Cardiac fibroblast (primary cell): Measurements from ENCODE around the gene PCDHB8.
"Not testable (repeated sequence)": the region's sequence is repeated elsewhere in the genome, so short reads cannot be mapped to it uniquely, and the experiment has no call there.

Source experiments
- DNase-seq, 2 donors: peaks; one replicate each; pipeline versions ENCODE4 v3.0.0 to v3.0.0-alpha.2; 2010; ENCODE audit warnings: low read depth in 2 of 2
- H3K4me3 ChIP-seq, 2 donors: replicated peaks in 1 of 2; 1 replicate in 1 of 2; 2 replicates in 1 of 2; pipeline ENCODE4 v1.5.1; 2011; ENCODE audit warnings: low read depth in 2 of 2, low read length in 2 of 2, mild to moderate bottlenecking in 2 of 2, moderate library complexity in 1 of 2
- TF ChIP-seq, protein P1 (sequence below): IDR thresholded peaks from one replicate; pipeline ENCODE4 v1.5.1; 2011; ENCODE audit warnings: low read depth, mild to moderate bottlenecking, low read length, inconsistent platforms

The PCDHB8 gene

DNA sequence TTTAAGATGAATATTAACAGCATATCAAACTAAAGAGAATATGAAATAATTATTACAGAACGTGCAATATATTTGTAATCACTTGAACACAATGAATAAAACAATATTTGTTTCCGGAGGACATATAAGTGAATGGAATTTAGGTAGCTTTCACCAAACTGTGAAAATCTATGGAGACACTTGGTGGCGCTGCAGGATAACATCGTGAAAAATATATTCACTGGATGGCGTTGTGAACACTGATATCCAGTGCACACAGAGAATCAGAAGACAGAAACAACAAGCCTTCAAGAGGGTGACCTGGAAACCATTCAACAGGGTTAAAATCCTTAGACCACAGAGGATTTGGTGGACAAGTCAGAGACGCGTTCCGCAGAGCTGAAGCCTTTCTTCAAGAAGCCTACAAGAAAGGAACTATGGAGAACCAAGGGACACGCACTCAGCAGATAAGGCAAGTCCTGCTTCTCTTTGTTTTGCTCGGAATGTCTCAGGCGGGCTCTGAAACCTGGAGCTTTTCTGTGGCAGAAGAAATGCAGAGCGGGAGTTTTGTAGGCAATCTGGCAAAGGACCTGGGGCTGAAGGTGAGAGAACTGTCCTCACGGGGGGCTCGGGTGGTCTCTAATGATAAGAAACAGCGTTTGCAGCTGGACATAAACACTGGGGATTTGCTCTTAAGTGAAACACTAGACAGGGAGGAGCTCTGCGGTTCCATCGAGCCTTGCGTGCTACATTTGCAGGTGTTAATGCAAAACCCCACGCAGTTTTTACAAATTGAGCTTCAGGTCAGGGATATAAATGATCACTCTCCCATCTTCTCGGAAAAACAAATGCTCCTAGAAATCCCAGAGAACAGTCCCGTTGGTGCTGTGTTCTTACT is 22.0 kb downstream of the PCDHB8 start, which contains the start of gene PCDHB11:
Gene PCDHB11 (plus strand): TSS at position 269 of the 877 bp plus-strand sequence. CDS start 148 bp downstream, at position 417.
- DNase-seq: peak in 1 of 2 donors; percentile 12
- no peak within 1 kb of the TSS for H3K4me3 ChIP-seq
- TF ChIP-seq, protein P1, sequence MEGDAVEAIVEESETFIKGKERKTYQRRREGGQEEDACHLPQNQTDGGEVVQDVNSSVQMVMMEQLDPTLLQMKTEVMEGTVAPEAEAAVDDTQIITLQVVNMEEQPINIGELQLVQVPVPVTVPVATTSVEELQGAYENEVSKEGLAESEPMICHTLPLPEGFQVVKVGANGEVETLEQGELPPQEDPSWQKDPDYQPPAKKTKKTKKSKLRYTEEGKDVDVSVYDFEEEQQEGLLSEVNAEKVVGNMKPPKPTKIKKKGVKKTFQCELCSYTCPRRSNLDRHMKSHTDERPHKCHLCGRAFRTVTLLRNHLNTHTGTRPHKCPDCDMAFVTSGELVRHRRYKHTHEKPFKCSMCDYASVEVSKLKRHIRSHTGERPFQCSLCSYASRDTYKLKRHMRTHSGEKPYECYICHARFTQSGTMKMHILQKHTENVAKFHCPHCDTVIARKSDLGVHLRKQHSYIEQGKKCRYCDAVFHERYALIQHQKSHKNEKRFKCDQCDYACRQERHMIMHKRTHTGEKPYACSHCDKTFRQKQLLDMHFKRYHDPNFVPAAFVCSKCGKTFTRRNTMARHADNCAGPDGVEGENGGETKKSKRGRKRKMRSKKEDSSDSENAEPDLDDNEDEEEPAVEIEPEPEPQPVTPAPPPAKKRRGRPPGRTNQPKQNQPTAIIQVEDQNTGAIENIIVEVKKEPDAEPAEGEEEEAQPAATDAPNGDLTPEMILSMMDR: no peak

DNA sequence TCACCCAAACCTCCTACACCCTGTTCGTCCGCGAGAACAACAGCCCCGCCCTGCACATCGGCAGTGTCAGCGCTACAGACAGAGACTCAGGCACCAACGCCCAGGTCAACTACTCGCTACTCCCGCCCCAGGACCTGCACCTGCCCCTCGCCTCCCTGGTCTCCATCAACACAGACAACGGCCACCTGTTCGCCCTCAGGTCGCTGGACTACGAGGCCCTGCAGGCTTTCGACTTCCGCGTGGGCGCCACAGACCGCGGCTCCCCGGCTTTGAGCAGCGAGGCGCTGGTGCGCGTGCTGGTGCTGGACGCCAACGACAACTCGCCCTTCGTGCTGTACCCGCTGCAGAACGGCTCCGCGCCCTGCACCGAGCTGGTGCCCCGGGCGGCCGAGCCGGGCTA is 23.5 kb downstream of the PCDHB8 start:
- not testable (repeated sequence) for DNase-seq, H3K4me3 ChIP-seq

DNA sequence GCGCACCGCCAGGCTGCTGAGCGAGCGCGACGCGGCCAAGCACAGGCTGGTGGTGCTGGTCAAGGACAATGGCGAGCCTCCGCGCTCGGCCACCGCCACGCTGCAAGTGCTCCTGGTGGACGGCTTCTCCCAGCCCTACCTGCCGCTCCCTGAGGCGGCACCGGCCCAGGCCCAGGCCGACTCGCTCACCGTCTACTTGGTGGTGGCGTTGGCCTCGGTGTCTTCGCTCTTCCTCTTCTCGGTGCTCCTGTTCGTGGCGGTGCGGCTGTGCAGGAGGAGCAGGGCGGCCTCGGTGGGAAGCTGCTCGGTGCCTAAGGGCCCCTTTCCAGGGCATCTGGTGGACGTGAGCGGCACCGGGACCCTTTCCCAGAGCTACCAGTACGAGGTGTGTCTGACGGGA is 24.1 kb downstream of the PCDHB8 start:
- not testable (repeated sequence) for DNase-seq, H3K4me3 ChIP-seq

DNA sequence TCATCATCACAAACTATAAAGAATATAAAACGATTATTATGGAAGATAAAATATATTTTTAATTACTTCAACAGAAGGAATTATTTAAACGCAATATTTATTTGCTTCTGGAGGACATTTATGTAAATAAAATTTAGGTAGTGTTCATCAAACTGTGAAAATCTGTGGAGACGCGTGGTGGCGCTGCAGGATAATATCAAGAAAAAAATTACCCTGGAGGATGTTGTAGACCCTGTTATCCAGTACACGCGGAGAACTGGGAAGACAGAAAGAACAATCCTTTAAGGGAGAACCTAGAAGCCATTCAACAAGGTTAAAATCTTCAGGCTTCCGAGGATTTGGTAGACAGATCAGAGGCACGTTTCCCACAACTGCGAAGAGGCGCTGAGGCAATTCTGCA is 30.9 kb downstream of the PCDHB8 start, which contains the start of gene PCDHB12:
Gene PCDHB12 (plus strand): TSS at position 242 of the 400 bp plus-strand sequence. CDS start 189 bp downstream, outside the sequence.
- DNase-seq: peak; percentile 5 to 9
- TF ChIP-seq, protein P1: no peak
- H3K4me3 ChIP-seq: no peak within 1 kb of the TSS

DNA sequence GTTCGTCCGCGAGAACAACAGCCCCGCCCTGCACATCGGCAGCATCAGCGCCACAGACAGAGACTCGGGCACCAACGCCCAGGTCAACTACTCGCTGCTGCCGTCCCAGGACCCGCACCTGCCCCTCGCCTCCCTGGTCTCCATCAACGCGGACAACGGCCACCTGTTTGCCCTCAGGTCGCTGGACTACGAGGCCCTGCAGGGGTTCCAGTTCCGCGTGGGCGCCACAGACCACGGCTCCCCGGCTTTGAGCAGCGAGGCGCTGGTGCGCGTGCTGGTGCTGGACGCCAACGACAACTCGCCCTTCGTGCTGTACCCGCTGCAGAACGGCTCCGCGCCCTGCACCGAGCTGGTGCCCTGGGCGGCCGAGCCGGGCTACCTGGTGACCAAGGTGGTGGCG is 32.7 kb downstream of the PCDHB8 start:
- DNase-seq, H3K4me3 ChIP-seq: not testable (repeated sequence)

DNA sequence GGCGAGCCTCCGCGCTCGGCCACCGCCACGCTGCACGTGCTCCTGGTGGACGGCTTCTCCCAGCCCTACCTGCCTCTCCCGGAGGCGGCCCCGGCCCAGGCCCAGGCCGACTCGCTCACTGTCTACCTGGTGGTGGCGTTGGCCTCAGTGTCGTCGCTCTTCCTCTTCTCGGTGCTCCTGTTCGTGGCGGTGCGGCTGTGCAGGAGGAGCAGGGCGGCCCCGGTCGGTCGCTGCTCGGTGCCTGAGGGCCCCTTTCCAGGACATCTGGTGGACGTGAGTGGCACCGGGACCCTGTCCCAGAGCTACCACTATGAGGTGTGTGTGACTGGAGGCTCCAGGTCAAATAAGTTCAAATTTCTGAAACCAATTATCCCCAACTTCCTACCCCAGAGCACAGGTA is 33.3 kb downstream of the PCDHB8 start:
- not testable (repeated sequence) for DNase-seq, H3K4me3 ChIP-seq

DNA sequence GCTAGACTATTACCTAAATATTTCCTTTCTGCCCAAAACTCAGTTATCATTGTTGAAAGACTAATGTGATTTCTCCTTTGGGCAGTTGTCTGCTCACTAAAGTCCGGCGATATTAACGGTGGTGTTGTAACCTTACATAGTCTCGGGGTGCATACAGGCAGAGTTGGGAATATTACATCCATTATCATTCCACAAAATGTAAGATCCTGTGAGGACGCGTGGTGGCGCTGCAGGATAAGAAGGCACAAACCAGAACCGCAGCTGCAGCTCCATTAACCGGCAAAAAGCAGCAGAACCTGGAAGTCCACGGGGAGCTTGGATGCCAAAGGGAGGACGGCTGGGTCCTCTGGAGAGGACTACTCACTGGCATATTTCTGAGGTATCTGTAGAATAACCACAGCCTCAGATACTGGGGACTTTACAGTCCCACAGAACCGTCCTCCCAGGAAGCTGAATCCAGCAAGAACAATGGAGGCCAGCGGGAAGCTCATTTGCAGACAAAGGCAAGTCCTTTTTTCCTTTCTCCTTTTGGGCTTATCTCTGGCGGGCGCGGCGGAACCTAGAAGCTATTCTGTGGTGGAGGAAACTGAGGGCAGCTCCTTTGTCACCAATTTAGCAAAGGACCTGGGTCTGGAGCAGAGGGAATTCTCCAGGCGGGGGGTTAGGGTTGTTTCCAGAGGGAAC is 36.2 kb downstream of the PCDHB8 start, which contains the start of gene PCDHB13:
Gene PCDHB13 (plus strand): TSS at position 264 of the 684 bp plus-strand sequence. CDS start 205 bp downstream, at position 469.
- H3K4me3 ChIP-seq: not testable (repeated sequence)
- TF ChIP-seq, protein P1: peak; percentile 5
- peak; percentile 19 to 38 for DNase-seq

DNA sequence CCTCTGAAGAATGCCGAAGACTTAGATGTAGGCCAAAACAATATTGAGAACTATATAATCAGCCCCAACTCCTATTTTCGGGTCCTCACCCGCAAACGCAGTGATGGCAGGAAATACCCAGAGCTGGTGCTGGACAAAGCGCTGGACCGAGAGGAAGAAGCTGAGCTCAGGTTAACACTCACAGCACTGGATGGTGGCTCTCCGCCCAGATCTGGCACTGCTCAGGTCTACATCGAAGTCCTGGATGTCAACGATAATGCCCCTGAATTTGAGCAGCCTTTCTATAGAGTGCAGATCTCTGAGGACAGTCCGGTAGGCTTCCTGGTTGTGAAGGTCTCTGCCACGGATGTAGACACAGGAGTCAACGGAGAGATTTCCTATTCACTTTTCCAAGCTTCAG is 37.0 kb downstream of the PCDHB8 start:
- H3K4me3 ChIP-seq, DNase-seq: not testable (repeated sequence)

DNA sequence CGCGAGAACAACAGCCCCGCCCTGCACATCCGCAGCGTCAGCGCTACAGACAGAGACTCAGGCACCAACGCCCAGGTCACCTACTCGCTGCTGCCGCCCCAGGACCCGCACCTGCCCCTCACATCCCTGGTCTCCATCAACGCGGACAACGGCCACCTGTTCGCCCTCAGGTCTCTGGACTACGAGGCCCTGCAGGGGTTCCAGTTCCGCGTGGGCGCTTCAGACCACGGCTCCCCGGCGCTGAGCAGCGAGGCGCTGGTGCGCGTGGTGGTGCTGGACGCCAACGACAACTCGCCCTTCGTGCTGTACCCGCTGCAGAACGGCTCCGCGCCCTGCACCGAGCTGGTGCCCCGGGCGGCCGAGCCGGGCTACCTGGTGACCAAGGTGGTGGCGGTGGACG is 37.9 kb downstream of the PCDHB8 start:
- DNase-seq, H3K4me3 ChIP-seq: not testable (repeated sequence)

DNA sequence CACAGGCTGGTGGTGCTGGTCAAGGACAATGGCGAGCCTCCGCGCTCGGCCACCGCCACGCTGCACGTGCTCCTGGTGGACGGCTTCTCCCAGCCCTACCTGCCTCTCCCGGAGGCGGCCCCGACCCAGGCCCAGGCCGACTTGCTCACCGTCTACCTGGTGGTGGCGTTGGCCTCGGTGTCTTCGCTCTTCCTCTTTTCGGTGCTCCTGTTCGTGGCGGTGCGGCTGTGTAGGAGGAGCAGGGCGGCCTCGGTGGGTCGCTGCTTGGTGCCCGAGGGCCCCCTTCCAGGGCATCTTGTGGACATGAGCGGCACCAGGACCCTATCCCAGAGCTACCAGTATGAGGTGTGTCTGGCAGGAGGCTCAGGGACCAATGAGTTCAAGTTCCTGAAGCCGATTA is 38.4 kb downstream of the PCDHB8 start:
- DNase-seq, H3K4me3 ChIP-seq: not testable (repeated sequence)
